ENCODE results near the gene SLC25A26.

SLC25A26 gene

DNA sequence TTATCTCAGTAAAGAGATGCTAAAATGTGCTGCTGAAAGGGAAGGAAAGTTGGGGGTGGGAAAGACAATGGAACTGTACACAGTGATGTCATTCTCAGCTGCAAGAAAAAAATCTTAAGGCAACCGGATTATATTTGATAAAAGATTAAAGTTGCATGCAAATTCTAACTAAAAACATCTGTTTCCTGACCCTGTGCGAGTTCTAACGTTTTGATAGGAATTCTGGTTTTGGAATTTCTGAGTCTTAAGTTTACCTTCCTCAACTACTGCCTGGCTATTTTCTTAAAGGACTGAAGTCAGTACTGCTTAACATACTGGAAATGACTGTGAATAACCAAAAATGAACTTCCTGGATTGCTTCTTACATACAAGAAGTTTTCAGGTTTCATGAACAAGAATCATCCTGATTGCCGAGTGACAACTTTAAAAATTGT, 115.5 kb downstream of the SLC25A26 start:
- no peak for DNase-seq

DNA sequence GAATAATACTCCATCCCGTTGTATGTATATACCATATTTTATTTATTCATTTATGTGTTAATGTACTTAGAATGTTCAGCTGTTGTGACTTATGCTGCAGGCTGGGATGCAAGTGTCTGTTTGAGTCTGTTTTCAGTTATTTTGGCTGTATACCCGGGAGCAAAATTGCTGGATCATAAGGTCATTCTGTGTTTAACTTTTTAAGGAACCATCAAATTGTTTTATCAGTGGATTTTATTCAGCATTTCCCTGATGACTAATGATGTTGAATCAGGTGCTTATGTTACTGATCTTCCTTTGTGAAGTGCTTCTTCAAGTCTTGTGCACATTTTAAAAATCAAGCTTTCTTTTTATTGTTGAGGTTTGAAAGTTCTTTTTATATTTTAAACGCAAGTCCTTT, 118.1 kb downstream of the SLC25A26 start:
- no peak for DNase-seq

DNA sequence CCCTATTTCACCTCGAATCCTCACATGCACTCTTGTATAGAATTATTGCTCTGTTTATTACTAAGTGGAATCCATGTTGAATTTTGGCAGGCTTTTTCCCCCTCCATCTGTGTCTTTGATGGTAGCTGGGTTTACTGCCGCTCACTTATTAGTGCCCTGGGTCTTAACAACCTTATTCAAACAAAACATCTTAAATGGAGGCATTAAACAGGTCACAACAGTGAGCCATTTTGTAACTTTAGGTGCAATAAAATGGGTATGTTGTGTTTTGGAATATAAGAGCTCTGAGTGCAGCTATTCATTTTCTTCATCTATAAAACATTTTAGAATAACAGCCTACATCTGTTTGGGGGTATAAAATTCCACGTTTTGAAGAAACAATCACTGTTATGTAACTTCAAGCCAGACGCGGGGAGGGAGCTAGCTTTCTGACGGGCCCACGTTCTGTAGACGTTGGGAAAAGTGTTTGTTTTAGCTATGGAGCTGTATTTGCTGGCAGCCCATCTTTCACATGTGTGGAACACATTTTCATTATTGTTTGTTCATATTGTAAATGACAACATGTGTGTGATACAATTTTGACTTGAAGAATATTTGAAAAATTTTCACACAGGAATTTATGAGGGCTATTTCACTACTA, 122.0 kb downstream of the SLC25A26 start:
- DNase-seq, result no peak

DNA sequence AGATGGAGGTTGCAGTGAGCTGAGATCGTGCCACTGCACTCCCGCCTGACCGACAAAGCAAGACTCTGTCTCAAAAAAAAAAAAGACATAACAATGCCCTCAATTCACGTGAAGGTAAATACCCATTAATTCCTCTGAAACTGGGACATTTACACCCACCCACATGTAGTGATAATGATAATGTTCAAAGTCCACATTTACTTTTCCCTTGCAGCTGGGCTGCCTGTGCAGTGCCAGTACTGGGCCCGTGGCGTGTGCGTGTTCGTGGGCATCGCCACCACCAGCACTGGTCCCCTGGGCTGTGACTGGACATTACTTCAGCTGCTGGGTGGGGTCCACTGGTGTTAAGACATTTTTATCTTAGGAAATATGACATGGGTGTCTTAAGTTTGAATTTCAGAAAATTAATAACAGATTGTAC, 123.6 kb downstream of the SLC25A26 start:
- peak; percentile 32 for DNase-seq

DNA sequence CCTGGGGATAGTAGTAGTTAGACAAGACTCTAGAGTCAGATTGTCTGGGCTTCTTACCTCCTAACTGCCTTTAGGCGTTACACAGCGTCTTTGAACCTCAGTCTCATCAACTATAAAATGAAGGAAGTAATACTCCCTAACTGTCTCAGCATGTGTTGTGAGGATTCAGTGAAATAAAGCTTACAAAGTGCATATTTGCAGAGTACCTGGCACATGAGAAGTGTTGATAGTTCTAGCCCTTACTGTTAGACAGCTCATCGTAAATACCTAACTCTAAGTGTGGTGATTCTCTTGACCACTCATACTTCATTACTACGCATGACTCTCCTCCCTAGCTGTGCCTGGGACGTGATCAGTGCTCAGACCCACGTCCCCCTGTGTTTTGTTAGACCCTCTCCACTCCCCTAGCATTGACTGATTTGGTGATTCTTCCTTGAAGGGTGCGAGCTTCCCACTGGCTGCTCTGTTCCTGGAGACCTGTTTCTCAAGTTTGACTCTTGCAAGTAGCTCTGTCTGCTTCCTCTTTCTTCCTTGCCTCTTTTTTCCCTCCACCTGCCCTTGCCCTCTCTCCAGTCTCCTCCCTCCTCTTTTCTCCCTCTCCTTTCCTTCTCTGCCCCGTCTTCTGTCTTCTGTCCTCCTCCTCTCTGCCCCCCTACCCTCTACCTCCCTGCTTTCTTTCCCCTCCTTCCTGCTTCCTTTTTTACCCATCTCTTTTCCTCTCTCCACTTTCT, 124.2 kb downstream of the SLC25A26 start:
- DNase-seq, result no peak

DNA sequence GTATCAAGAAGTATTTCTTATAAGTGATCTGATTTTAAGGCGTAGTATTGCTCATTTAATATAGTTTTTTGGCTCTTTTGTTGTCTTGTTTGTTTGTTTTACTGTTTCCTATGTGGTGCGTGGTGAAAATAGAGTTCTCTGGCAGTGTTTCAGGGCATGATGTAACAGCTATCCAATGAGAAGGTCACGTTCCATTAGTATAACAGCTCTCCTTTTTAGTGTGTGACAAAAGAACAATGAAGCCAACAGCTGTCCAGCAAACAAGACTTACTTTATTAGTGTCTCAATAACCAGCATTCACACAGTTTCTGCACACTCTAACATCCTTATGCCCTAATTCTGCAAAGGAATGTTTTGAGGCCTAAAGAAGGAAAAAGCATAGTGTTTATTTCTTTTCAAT, 127.9 kb downstream of the SLC25A26 start:
- no peak for DNase-seq

DNA sequence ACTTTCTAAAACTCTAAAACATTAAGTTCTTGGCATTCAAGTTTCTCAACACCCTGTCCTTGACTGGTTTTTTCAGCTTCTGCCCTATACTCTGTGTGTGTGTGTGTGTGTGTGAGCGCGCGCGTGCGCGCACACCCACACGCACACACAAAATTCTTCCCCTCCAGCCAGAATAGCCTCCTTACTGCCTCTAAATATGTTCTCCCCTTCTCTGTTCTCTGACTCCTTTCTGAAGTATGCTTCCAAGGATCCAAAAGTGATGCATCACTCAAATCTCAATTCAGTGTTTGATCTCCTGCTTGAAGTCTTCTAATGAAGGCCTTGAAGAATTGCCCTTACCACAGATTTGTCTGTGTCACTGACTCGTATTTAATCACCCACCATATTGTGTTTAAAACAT, 129.8 kb downstream of the SLC25A26 start:
- DNase-seq, result no peak

DNA sequence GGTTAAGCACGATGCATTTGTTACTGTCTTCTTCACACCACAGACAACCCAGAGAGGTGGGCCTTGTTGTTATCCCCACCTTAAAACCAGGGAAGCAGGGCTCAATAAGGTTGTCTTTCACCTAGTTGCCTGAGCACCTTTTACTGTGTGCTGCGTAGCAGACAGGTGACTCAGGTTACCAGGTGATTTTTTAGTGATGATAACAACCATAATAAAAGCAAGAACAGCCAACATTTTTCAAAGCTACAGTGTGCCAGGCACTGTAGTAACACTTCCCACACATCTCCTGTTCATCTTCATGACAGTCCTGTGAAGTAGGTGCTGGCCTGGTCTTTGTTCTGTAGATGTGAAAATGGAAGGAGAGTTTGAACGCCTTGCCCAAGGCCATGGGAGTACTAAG, 132.2 kb downstream of the SLC25A26 start:
- DNase-seq, result no peak

DNA sequence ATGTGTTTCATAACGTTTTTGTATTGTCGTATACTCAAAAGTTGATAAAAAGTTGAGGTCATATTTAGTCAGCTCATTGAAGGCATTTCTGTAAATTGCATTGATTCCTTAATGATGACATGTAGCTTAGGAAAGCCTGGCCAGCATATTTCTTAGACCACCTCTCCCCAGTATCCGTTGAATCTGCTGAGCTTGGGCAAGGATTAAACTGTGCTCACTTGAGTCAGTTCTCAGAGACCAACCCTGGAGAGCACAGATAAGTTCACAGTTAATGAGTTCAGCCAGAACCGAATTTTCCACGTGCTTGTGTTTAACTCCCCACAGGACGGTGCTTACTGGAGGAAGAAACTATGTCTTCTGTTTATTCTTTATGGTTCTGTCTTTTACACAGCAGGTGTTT, 132.7 kb downstream of the SLC25A26 start:
- no peak for DNase-seq

DNA sequence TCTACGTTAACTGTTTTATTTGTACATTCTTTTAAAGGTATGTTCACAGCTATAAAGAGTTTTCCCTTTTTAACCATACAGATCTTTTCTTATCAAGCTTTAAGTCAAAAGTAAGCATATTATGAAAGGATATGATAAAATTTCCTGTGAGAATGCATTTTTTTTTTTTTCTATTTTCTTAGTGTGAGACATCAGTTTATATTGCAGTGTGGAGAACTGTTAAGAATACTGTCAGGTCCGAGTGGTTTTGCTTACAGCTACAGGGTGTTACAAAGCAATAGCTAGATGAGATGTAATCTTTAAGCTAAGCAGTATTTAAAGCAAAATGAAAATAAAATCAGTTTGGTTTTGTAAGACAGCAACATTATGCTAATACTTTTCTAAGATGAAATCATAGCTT, 133.2 kb downstream of the SLC25A26 start:
- DNase-seq, result no peak

DNA sequence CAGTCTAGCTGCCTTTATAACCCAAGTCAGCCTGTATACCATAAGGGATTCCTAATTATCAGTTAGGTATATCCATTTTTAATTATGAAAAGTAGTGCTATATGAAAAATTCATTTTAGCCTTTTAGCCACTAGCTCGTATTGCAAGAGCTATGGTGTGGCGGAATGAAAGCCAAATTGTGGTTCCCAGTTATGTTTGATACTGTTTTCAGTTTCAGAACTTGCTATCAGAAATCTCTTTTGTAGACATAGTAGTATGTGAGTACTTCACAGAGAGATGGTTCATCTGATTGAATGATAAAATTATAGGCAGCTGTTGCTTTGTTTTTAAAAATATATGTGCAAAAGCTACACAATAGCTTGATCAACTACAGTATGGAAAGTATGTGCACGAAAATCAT, 134.6 kb downstream of the SLC25A26 start:
- DNase-seq, result no peak

DNA sequence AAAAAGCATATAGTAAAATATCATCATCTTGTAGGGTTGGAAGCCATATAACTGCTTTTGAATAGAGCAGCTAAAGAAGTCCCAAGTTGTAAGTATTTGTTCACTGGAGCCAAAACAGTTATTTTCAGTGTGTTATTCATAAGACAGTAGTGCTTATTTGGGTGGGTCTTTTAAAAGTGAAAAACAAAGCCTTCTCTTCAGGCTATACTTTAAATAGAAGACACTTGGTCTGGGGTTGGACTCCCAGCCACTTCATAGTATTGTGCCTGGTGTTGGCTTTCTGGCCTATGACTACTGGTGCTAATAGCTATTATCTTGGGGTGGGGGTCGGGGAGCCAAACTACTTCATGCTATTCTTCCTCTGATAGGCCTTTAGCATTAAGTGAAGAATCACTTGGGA, 135.2 kb downstream of the SLC25A26 start:
- DNase-seq, result no peak

DNA sequence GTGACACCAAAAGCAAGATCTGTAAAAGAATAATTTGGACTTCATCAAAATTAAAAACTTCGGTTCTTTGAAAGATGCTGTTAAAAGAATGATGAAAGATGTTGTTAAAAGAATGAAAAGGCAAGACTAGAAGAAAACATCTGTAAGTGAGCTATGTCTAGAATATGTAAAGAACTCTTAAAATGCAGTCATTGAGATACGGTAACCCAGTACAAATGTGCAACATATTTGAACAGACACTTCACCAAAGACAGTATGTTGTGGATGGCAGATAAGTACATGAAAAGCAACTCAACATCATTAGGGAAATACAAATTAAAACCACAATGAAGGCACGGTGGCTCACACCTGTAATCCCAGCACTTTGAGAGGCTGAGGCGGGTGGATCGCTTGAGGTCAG, 140.6 kb downstream of the SLC25A26 start:
- no peak for DNase-seq

DNA sequence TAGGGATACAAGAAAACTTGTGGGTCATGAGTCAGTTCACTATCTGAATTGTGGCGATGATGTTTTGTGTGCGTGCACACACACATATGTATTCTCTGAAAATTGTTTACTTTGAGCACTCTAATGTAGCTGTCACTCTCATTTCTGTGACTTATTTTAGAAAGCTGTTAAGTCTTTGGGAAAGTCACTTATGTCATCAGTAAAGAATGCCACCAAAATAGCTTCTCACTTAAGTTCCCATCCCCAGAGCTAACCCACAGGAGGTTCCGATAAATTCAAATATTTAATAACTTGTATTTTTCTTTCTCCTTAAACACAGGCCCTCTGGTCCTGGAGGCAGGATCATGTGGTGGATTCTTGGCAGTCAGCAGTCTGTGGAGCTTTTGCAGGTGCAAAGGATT, 141.7 kb downstream of the SLC25A26 start:
- no peak for DNase-seq

DNA sequence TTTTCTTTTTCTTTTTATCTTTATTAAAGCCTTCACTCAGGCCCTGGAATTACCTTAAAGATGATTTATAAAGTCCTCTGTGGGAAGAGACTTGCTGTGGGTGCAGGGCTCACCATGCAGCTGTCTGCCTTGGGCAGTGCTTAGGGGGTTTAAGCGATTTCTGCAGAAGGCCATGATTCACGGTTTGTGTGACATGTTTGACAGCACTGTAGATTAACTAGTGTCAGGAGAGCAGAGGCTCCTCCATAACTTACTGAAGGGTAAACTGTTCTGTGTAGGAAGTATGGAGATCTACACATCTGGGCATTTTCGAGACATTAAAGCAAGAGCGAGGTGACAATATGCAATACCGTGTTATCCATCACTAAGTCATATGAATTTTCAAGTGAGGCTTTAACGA, 142.3 kb downstream of the SLC25A26 start:
- DNase-seq, result no peak

DNA sequence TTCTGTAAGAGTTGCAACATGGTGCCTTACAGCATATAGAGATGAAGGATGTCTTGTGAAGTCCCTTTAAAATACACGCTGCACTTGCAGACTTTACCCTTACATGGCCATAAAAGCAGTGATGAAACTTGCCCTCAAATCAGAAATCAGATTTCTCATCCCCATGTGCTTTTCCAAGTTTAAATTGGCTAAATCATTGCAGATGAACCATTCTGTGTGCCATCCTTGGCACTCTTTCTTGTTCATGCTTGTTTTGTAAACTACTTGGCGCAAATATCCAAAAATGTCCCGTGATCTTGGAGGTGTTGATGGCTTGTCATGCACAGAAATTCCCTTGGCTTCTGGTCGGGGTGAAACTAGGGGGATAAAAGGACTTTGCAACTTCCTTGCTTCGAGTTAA, 144.3 kb downstream of the SLC25A26 start:
- DNase-seq, result no peak

DNA sequence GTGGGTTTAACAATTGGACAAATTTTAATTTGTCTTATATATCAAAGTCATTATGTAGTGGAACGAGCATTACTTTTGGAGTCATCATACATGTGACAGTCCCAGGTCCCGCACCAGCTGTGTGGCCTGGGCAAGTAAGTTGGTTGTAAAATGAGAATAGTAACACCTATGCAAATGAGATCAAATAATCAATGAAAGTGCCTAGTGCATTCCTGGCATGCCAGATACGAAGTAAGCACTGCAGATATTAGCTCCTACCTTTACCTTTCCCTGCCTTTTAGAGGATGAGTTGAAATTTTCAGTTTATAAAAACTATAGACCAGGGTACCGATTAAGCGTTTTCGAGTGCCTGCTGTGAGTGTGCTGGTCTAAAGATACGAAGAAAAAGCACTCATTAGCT, 145.9 kb downstream of the SLC25A26 start:
- DNase-seq, result no peak

DNA sequence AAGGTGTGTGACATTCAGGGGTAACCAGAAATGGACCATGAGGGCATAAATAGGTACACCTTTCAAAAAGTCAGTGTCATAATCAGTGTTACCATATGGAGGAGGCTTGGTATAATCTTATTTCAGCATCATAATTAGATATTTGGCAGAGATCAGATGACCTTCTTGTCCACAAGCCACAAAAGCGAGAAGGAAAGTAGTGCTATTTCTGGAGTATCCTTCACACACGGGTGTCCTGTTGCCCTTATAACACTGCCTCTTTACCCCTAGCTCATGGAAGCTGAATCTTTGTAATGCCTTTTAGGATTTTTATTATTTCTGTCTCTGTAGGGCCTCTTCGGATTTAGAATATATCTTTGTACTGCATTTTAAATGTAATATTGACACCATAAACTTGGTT, 147.2 kb downstream of the SLC25A26 start:
- no peak for DNase-seq

DNA sequence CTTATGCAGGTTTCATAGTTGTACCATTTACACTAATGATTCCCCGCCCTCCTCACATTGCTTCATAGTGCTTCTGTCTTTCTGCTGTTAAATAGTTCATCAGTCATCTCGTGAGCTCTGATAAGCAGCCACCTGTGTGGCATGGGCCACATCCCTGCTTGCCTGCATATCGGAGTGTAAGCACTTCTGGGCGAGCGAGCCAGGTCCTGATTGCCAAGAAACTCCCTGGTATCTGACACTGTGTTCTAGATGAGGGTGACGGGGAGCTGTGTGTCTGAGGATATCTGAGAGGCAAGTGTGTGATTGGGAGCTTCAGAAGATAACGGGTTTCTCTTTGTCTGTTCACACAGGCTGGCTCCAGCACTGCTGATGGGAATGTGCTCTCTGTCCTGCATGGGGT, 149.4 kb downstream of the SLC25A26 start:
- DNase-seq, result no peak

DNA sequence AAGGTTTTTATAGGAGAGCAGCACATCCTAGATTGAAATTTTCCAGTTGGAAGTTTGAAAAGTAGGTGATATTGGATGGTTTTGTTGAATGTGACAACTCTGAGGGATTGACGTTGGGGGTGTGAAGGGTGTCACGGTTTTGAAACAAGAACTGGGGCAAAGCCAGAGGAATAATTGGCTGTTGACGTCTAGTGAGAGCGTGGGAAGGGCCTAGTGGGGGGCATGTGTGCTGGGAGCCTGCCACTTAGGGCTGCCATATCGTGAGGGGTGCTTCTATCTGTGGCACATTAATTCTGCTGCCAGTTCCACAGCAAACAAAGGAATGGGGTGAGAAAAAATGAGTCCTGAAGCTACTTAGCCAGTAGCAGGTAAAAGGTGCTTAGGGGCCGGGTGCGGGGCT, 150.6 kb downstream of the SLC25A26 start:
- DNase-seq, result no peak

DNA sequence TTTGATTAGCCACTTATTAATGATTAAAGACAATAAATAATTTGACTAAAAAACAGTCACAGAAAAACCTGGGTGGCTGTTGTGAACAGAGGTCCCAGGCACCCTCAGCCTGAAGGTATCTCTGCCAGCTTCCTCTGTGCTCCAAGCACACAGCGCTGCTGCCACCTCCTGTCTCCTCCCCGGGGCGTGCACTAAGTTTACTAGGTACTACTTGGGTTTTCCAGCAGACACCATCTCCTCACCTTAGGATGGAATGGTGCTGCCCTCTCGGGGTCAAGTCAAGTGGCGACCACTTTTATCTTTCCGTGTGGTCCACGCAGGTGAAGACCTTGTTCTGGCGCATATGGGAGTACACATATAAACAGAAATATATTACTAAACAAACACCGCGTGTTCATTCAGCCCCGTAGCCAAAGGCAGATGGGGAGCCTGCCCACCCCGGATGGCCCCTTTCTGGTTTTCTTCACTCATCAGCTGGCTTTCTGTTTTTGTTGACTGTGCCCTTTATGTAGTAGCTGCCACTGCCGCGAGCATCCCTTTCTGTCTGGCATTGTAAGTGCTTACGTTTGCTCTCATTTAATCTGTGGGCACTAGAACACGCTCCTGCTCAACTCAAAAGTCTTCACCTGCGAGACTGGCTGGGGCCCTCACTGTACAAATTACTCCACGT, 152.0 kb downstream of the SLC25A26 start:
- peak; percentile 80 for DNase-seq

DNA sequence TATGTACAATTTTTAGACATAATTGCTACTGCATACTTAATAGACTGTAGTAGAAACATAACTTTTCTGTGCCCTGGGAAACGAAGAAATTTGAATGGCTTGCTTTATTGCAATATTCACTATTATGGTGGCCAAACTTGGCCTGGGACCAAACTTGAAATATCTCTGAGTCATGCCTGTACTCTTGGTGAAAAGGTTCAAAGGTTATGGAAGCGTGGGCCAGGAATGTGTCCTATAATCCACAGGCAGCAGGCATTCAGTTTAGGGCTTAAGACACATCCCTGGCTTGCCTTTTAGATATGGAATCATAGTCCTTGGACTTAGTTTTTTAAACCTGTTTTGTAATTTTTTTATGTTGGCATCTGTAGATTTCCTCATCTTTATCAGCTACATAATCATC, 155.8 kb downstream of the SLC25A26 start:
- DNase-seq, result no peak

DNA sequence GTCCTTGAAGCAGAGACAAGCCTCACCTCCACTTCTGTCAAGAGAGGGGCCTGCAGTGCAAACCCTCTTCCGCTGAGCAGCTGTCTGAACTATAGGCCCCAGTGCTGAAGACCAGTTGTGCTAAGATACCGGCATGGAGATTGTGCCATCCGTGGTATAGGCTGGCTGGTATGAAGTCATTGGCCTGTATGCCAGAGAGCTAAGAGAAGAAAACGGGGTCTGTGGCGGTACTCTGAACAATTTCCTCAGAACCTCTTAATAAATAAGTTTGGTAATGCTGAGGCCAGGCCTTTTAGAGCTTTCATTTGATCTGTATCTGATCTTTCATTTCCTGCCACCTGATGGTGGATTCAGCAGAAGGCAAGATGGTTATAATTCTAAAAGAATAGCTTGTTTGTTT, 157.0 kb downstream of the SLC25A26 start:
- no peak for DNase-seq

DNA sequence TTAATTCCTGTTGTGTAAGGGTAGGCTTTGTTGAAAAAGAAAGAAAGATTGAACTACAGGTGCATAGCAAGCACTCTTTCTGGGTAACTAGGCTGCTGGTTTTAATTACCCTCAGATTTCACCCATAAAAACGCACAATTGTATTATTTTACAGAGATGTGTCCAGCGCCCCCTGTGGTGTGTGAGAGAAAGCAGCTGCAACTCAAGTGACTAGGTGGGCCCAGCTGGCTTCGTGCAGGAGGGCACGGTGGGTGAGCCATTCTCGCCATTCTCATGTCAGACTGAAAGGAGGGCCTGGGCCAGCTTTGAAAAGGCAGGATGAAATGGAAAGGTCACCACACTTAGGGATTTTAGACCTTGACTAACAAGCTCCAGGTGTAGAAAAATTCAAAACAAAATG, 157.5 kb downstream of the SLC25A26 start:
- DNase-seq, result peak; percentile 63
